NCI-H2227 (cell line): ENCODE data around the gene MSX2.
A peak's percentile ranks its signal among the peaks of the same experiment; 100 is the strongest.

Source experiments
- DNase-seq: peaks from one replicate; lab custom pipeline; 2025; ENCODE audit not compliant: unreplicated experiment; lab: John Stamatoyannopoulos, UW

MSX2 gene

DNA sequence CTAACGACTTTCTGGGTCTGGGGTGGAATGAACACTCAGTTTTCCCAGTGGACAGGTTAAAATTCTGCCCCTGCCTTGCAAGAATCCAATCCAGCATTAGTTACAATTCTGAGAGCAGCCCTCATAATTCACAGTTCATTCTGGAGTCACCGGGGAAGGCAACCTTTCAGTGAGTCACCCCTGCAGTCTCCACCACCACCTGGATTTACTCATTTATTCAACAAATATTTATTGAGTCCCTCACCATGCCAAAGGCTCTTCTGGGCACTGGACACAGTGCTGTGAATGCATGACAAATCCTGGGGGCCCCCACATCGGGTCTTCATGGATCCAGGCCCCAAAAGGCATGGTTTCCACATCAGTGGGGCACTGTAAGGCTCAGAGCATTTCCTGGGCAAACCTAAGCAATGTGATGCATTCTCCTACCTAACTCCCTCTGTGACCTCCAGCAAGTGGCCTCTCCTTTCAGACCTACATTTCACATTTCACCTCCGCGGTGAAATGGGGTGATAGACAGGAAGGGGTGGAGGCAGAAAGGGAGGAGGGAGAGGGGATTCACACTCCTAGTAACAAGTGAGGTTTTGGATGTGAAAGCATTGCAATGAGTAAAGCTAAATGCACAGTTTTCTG is 6.4 kb upstream of the MSX2 start:
- no peak for DNase-seq

DNA sequence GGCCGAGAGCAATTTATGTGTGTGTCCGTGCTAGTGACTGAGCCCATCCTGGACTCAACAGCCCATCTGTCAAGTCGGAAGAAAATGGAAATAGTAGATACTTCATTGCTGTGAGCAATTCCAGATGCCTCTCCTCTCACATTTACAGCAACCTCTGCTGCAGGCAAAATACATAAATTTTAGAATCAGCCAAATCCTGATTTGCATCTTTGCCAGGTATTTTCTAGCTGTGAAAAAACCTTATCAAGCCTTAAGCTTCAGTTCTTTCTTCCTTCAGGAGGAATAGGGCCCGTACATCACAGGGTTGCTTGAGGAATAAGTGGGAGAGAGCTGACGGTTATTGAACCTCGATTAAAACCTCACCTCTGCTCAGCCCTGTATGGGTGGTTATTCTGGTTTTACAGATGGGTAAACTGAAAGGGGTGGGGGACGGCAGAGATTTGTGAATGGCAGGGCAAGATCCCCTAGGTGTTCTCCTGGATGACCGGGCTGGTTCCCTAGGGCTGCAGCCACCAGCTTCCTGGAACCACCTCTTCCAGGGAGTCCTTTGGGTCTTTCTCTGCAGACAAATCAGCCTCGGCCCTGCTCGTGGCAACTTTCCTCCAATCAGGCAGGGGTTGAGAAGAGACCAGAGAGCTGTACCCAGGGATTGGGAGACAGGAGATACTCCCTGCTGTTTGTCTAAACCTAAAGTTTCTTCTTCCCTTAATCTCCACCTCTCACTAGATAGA is 5.3 kb upstream of the MSX2 start:
- no peak for DNase-seq

DNA sequence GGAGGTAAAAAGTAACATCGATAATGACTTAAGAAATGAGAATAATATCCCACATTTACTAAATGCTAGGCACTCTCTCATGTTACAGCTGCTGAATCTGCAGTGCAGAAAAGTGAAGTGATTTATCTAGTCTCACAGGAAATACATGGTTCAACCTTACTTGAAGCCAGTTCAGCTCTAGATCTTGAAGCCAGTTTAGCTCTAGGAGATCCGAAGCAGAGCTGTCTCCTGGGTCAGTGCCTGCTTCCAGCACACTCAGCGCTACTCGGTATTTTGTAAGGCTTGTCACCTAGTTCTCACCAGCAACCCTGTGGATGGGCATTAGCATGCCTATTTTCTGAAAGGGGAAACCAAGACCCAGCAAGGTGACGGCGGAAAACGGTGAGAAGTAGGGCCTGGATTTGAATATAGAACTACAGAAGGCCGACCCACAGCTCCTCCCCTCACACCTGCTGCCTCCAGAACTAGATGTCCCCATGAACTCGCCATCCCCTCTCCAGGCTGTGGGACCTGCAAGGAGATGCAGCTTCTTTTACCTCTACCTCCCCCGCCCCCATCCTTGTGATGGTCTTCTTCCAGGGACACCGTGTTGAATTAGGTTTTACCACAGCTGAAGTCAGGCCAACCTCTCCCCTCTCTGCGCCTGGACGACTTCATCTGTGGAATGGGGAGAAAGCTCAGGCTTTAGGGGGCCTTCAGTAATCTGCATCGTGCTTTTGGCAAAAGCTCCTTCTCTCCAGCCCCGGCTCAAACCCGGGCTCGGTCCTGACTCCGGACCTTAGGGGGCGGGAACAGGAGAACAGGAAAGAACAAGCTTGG is 4.4 kb upstream of the MSX2 start:
- no peak for DNase-seq

DNA sequence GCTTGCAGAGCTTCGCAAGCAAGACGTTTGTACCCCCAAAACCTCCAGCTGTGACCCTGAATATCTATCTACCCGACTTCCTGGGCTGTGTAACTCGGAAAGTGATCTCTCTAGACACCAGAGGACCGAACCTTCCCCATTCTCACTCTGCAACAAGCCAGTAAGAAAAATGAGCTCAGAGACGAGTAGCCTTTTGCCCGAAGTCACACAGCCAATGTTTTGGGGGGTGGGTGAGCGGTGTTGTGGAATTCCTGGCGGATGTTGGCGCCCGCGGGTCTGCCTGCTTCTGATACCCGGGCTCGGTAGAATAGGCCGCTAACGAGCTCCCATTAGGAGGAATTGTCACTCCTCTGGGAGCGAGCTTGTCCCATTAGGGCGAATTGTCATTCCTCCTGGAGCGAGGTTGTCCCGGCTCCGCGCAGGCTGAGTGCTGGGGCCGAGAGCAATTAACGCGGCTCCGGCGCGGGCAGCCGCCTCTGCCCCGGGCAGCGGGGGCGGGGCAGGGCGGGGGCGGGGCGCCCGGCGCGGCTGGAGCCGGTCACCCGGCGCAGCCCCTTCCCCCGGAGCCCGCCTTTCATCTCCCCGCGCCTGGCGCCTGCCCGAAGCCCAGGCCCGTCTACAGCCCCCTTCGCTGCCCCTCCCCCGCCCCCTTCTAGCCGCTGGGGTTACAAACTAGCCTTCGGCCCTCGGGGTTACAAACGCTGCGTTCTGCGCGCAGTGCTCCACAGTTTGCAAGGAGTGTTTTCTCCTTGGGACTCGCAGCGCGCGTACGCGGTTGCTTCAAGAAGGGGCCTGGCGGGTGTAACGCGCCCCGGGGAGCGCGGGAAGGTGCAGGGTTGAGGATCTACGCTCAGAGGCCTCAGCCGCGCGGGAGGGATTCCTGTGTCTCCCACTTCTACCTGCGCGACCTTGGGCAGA is 3.5 kb upstream of the MSX2 start:
- DNase-seq: peak; percentile 59

DNA sequence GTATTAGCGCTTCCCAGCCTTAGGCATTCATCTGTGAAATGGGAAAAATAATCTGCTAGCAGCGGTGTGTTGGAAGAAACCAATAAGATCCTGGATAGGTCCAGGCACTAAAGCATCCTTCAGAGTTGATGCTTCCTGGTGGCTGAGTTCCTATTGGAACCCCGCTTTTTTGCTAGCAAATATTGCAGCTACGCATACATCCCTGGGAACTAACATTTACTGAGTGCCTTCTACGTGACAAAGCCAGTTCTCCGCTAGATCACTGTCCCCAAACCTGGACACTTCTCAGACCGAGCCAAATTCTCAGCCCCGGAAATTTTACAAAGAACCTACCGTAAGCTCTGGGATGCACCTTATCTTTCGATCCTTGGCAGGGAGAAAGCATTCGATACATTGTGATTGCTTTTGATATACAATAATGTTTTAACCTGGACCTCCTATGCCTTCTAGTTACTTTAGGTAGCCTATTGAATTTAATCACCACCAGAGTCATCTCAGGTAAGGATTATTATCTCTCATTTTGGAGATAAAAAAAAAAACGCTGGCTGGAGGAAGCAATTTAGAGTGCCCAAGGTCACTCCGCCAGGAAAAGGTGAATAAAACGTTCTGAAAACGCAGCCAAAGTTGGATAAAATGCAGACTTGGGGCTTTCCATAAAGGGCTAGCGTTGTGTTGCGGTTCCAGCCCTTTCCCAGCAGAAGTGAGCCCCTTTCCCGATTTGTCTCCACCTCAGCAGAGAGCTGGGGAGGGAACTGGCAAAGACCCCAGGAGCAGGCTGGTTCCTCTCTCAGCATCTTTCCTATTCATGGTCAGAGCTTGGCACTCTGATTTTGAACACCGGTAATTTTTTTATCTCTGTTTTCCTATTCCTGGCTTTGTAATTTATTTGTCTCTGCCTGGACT is 2.6 kb upstream of the MSX2 start:
- no peak for DNase-seq

DNA sequence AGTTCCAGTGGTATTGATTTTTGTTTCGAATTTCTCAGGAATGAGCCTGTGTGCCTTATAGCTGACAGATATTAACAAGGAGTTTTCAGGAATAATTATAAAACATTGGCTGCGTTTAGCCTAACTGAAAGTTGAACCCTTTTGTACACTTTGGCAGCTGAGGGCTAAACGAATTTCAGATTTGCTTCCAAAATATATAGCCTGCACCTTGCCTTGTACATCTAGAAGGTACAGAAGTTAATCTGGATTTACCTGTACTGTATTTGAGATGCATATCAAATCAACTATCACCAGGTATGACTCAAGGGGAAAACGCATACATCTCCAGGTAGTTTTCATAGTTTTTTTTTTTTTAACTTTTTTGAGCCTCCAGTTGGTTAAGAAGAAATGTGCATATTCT is 1.9 kb upstream of the MSX2 start:
- no peak for DNase-seq

DNA sequence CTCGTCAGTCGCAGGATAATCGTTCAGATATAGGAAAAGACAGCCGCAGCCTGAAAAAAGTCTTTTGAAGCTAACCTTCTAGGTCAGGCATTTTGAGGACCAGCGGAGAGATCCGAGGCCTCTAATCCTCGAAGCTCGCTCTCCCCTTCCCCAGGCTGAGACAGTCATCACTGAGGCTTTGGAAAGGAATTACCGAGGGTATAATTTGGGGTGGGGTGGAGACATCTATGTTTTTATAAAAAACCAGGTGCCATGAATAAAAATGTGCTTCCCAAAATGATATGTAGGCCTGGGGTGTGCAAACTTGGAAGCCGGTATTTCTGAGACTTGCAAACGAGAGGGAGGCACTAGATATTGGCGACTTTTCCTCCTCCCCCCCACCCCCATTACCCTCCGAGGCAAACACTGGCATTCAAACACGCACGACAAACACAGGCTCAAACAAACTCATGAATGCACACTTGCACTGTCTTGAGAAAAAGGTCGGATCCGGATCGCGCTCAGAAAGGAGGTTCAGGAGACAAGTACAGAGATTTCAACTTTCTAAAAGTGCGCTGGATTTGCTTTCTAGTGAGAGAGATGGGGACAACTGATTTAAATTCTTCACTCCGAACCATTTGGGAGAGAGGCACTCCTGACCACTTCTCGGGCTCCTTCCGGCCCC is 935 bp upstream of the MSX2 start:
- DNase-seq: no peak

DNA sequence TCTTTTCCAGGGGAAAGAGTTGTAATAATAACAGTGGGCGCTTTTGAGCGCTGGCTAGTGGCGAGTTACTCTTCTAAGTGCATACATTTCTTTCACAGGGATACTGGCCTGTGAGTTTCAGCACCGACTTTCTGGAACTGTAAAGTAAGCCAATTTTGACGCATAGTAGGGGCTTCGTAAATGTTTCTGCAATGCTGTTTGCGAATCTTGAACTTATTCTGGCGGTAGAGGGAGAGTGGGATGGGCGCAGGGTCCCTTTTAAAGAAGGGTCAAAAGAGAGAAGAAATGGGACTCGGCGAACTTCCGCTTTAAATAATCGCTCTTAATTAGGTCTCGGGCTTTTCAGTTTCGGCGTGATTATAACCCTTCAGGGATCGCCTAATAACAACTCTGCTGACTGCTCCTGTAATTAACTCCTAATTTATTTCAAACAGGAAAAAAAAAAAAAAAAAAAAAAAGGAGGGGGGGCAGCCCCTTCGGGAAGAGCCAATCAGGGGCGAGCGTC is 351 bp upstream of the MSX2 start:
- DNase-seq: no peak

DNA sequence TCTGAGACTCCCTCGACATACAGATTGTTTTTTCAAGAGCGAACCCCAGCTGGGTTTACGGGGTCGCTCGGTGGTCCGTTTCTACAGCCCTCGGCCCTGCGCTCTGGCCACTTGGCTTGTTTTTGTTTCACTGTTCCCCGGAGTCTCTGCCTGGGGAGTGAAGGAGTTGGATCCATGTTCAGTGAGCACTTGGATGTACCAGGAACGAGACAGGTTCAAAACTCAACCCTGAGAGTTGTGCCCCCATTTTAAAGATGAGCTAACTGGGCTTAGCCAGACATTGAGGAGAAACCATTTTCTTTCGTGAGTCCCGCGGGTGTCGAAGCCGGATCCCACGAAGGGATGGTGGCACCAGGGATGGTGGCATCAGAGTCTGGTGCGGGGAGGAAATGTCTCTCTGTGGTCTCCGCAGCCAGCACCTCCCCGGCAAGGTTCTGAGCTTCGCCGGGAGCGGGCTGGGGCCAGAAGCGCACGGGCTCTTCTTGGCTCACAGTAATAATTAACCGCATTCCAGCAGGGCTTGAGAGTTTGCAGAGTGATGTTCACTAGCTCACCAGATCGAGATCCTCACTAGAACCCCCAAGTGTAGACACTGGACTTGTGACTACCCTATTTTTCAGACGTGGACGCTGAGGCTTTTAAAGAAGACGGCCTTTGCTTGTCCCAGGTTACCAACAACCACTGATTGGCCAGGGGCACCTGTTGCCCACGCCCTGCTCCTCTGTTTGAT is 1.0 kb downstream of the MSX2 start:
- DNase-seq: no peak

DNA sequence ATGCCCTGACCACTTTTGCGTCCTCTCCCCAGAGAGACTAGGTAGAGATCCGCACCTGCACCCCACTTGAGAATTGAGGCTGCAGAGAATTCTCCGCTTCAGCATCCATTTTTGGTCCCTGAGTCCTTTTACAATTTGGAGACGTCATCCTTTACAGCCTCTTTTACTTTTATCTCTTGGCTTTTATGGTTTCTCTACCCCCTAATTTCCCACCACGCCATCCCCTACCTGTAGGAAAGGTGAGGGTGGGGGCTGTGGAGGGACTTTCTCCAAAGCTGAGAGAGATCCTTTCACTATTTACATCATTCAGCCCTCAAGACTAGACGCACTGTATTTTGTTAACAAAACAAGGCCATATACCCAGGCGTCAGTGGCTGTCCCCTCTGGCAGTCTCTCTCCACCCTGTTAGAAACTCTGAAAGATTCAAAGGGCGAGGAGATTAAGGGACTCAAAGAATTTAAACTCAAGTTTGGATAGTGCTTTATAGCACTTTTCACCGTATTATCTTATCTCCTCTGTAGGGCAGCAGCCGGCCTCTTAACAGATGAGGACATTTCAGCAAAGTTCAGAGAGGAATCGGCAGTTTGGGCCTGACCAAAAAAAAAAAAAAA is 1.7 kb downstream of the MSX2 start:
- DNase-seq: no peak

DNA sequence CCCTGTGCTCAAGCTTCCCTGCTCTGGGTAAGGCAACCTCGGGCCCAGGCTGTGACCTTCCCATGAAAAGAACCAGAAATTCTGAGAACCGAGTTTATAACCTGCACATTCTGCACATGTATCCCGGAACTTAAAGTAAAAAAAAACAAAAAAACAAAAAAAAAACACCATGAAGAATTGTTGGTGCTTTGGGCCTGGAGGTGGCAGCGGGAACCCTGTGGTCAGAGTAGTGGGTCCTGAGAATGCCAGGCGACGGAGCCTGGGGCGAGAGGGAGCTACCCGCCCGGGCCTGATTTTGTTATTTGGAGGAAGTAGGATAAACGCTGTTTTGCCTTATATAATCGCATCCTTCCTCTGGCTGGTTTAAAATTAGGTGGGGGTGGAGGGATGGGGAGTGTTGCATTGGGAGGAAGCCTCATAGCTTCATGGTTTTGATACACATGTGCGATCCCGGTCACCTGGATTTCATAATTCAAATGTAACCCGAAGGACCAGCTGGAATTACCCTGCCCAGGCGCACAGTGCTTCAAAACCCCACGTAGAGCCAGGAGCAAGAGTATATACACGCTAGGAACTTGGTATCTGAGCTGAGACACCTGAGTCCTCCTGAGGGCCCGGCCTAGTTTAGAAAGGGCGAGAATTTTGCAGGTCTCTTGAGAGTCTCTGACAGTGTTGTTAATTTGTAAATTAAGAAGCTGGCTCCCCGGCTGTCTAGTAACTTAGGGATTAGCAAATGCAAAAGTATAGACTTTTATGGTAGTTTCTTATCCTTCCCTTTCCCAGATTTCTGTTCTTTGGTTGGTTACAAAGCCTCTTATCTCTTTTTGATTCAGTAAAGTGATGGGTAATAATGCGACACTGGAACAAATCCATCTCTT is 2.8 kb downstream of the MSX2 start:
- DNase-seq: no peak

DNA sequence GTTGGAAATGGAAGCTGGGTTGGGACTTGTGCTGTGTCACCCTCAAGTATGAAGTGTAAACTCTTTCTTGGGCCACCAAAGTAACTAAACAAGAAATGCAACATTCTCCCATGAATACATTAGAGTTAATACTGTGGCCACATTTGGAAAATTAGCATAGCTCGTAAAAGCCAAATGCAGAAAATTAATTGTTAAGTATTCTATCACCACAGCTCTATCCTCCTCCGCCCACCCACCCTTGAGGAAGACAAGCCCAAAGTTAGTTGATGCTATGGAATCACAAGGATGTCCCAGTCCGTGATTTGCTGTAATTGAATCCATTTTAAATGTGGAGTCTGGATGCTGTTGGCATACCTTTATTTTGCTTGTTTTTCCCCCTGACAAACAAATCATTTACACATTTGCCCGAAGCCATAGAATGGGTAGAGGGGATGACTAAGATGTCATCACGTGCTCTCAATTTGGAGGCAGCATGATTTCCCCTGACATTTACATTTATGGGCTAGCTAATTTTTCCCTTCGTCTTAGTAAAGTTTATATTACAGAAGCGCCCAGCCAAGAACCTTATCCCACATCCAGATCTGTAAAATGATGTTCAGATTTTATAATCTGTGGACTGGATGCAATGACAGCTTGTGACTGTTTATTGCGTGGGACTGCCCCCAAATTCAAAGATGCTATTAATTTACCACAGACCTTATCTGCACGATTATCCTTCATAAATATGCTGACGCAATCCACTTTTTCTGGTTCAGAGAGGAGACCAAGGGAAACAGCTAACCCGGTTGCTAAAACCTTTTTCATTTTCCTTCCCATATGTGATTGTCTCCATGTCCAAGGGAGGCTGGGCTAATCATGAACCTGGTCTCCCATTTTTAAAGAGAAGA is 3.7 kb downstream of the MSX2 start:
- DNase-seq: no peak

DNA sequence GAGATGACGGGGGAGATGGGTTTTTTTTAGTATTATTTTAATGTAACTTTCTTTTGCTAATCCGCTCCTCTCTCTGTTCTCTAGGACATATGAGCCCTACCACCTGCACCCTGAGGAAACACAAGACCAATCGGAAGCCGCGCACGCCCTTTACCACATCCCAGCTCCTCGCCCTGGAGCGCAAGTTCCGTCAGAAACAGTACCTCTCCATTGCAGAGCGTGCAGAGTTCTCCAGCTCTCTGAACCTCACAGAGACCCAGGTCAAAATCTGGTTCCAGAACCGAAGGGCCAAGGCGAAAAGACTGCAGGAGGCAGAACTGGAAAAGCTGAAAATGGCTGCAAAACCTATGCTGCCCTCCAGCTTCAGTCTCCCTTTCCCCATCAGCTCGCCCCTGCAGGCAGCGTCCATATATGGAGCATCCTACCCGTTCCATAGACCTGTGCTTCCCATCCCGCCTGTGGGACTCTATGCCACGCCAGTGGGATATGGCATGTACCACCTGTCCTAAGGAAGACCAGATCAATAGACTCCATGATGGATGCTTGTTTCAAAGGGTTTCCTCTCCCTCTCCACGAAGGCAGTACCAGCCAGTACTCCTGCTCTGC is 4.8 kb downstream of the MSX2 start:
- DNase-seq: no peak

DNA sequence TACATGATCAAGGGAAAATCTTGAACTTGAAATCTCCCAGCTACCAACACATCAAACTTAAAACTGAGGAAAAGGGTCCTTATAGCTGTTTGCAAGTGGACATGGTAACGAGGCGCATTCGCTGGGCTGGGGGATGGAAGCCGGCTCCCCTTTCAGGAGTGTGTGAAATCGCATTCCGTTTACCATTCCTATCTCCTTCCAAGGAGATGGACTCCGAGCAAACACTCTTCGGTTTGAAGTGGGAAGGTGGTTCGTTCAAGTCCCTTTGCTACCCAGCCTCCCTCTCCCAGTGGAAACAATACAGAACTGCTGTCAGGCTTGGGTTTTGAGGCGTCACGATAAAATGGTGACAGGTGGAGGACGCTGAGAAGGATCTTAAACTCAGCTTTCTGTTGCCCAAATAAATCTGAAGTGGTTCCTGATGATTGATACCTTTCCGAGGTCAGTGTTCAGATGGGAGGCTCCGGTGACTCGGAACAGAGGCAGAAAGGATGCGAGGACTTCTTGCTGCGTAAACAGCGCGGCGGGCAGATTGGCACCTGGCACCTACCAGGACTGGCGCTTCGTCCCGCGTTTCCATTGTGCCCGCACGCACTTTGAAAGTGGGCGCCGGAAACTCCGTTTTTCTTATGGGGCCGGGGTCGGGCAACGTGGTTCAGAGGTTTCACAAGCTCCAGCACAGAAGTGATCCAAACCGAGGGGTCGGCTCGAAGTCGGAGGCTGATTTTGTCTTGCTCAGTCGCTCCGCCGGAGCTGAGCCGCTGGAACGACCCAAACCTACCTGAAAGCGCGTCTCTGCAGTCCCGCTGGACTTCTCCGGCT is 7.0 kb downstream of the MSX2 start:
- no peak for DNase-seq
